Upper lobe of left lung (tissue), 6 donors: Measurements from ENCODE around the gene HCFC2. TPM values are rescaled to one million over a fixed set of nuclear protein-coding genes. Genes with fewer than 3 reads are reported as not detected.

Source experiments
- ATAC-seq, 2 donors: fragments of 200-7000 bp; cut with Tn5 transposase; one replicate each; pipeline ENCODE4 v1.9.1; 2022; ENCODE audit warnings: mild to moderate bottlenecking in 2 of 2, moderate library complexity in 2 of 2; ENCODE audit not compliant: low FRiP score in 2 of 2
- DNase-seq, 2 donors: peaks; one replicate each; pipeline ENCODE4 v3.0.0-alpha.2; 2019 to 2020
- H3K27ac ChIP-seq, 4 donors: fragments of 200-600 bp; sonication (generic); one replicate each; pipeline ENCODE4 v1.5.1; 2016 to 2019
- H3K27me3 ChIP-seq, 4 donors: fragments of 200-600 bp; sonication (generic); one replicate each; pipeline ENCODE4 v1.5.1; 2017 to 2019
- H3K36me3 ChIP-seq, 4 donors: fragments of 200-600 bp; sonication (generic); one replicate each; pipeline ENCODE4 v1.5.1; 2016 to 2019
- H3K4me1 ChIP-seq, 4 donors: fragments of 200-600 bp; sonication (generic); one replicate each; pipeline ENCODE4 v1.5.1; 2018 to 2019
- H3K4me3 ChIP-seq, 4 donors: fragments of 200-600 bp; sonication (generic); one replicate each; pipeline ENCODE4 v1.5.1; 2017 to 2019; ENCODE audit warnings: mild to moderate bottlenecking in 2 of 4, moderate library complexity in 1 of 4
- H3K9me3 ChIP-seq, 4 donors: fragments of 200-600 bp; sonication (generic); one replicate each; pipeline ENCODE4 v1.5.1; 2018 to 2019
- CTCF ChIP-seq, 6 experiments: fragments of 450-650 bp in 4 of 6; fragments of 200-600 bp in 2 of 6; sonication (generic) in 2 of 6; IDR thresholded peaks; one replicate each; pipeline ENCODE4 v1.5.1; 2016 to 2019; ENCODE audit warnings: antibody characterized with exemption in 6 of 6
- EP300 ChIP-seq, 4 donors: sonication (generic); formaldehyde crosslinking; IDR thresholded peaks; one replicate each; pipeline ENCODE4 v1.5.1; 2017; ENCODE audit warnings: antibody characterized with exemption in 4 of 4, control low read depth in 2 of 4
- POLR2A ChIP-seq, 4 donors: fragments of 450-650 bp; IDR thresholded peaks; one replicate each; pipeline ENCODE4 v1.5.1; 2016 to 2017; ENCODE audit warnings: antibody characterized with exemption in 4 of 4, mild to moderate bottlenecking in 2 of 4
- POLR2AphosphoS5 ChIP-seq, 2 donors: sonication (generic); formaldehyde crosslinking; IDR thresholded peaks; one replicate each; pipeline ENCODE4 v1.5.1; 2017; ENCODE audit warnings: antibody characterized with exemption in 2 of 2
- WGBS, 2 donors: methylation state at CpG; one replicate each; pipeline ENCODE4 v1.1.5; 2017 to 2018; 5-methylcytosine and 5-hydroxymethylcytosine counted together
- total RNA-seq, 6 donors: library from RNA; depleted of rRNA in 4 of 6; stranded (reverse); fragments of >200 nt in 4 of 6; gene quantifications; one replicate each; pipeline versions ENCODE4 v1.1.0 to v1.2.1, GENCODE V29; 2016 to 2021
- donor health status: DM: no; HTN: no; CAD: no; lungs with moderate emphysema.
- donor health status: DM: no; HTN: yes; CAD: no; lungs with severe emphysema.

Gene HCFC2
- total RNA-seq, 6 donors from 2014 or later: 10.3 to 28.2 (median 15.8) TPM

GRCh38 chr12:104046306-104046705 is 18.0 kb upstream of the HCFC2 start:
- no peak for TF ChIP-seq EP300 (IDR thresholded peaks at IDR 0.05)
- TF ChIP-seq CTCF (IDR thresholded peaks at IDR 0.05): no peak
- no peak for TF ChIP-seq POLR2A (IDR thresholded peaks at IDR 0.05)
- no peak for TF ChIP-seq POLR2AphosphoS5 (IDR thresholded peaks at IDR 0.05)
- H3K4me1 ChIP-seq: peaks cover 3 to 13% (median 8%) of the 10 kb centered on the region in 4 donors
- no peak for ATAC-seq
- DNase-seq: no peak
- 81 to 89% methylated on average over 4 of the region's 4 CpGs for WGBS, 2 donors
- H3K36me3 ChIP-seq: no peaks in the 10 kb centered on the region
- H3K27ac ChIP-seq: no peak overlapping the region
- H3K9me3 ChIP-seq: no peaks in the 10 kb centered on the region
- H3K4me3 ChIP-seq: no peak overlapping the region
- no peaks in the 10 kb centered on the region for H3K27me3 ChIP-seq

GRCh38 chr12:104048162-104048561 is 16.2 kb upstream of the HCFC2 start:
- TF ChIP-seq POLR2A (IDR thresholded peaks at IDR 0.05) (no peak), POLR2AphosphoS5 (IDR thresholded peaks at IDR 0.05) (no peak), CTCF (IDR thresholded peaks at IDR 0.05) (no peak), EP300 (IDR thresholded peaks at IDR 0.05) (no peak)
- WGBS, 2 donors: 83 to 91% methylated on average over 5 of the region's 5 CpGs
- H3K4me3 ChIP-seq: no peak overlapping the region

GRCh38 chr12:104048811-104049210 is 15.5 kb upstream of the HCFC2 start:
- H3K27ac ChIP-seq: peak overlapping the region in 1 of 4 donors; percentile 53
- no peaks in the 10 kb centered on the region for H3K36me3 ChIP-seq
- no peaks in the 10 kb centered on the region for H3K9me3 ChIP-seq
- TF ChIP-seq POLR2A (IDR thresholded peaks at IDR 0.05) (no peak), EP300 (IDR thresholded peaks at IDR 0.05) (no peak), POLR2AphosphoS5 (IDR thresholded peaks at IDR 0.05) (no peak), CTCF (IDR thresholded peaks at IDR 0.05) (no peak)
- no peak overlapping the region for H3K4me3 ChIP-seq
- WGBS, 2 donors: 74% methylated on average over 3 of the region's 3 CpGs
- no peaks in the 10 kb centered on the region for H3K27me3 ChIP-seq
- ATAC-seq (no peak), DNase-seq (no peak)
- peaks cover 3 to 13% (median 8%) of the 10 kb centered on the region in 4 donors for H3K4me1 ChIP-seq

More at GRCh38 chr12:104048162-104048561, 16.2 kb upstream of the HCFC2 start:
- ATAC-seq (no peak), DNase-seq (no peak)
- H3K4me1 ChIP-seq: peaks cover 3 to 13% (median 8%) of the 10 kb centered on the region in 4 donors
- H3K27ac ChIP-seq: no peak overlapping the region
- H3K9me3 ChIP-seq: no peaks in the 10 kb centered on the region
- H3K36me3 ChIP-seq: no peaks in the 10 kb centered on the region
- H3K27me3 ChIP-seq: no peaks in the 10 kb centered on the region

GRCh38 chr12:104049278-104049902 is 14.9 kb upstream of the HCFC2 start:
- DNase-seq (no peak), ATAC-seq (peak in 1 of 2 donors; percentile 30)
- Histone ChIP-seq H3K27me3 (no peaks in the 10 kb centered on the region), H3K4me3 (peak overlapping the region in 3 of 4 donors; percentile 35 to 52 (median 50)), H3K4me1 (peaks cover 3 to 13% (median 8%) of the 10 kb centered on the region in 4 donors), H3K9me3 (no peaks in the 10 kb centered on the region), H3K36me3 (no peaks in the 10 kb centered on the region), H3K27ac (peak overlapping the region in 3 of 4 donors; percentile 7 to 53 (median 26))
- no peak for TF ChIP-seq POLR2AphosphoS5 (IDR thresholded peaks at IDR 0.05)
- no peak for TF ChIP-seq EP300 (IDR thresholded peaks at IDR 0.05)
- TF ChIP-seq POLR2A (IDR thresholded peaks at IDR 0.05): no peak
- TF ChIP-seq CTCF (IDR thresholded peaks at IDR 0.05): no peak
- WGBS, 2 donors: 30 to 36% methylated on average over 9 of the region's 9 CpGs
